NT2/D1 (cell line): ENCODE data around the gene TSG101.

Source experiments
- DNase-seq: peaks from one replicate; pipeline ENCODE4 v3.0.0-alpha.2; 2011; ENCODE audit warnings: low read depth, low spot score
- H3K27me3 ChIP-seq: 2 replicates; pipeline ENCODE4 v1.6.0; 2011; ENCODE audit warnings: mild to moderate bottlenecking; ENCODE audit not compliant: insufficient read length, insufficient read depth
- H3K36me3 ChIP-seq: 2 replicates; pipeline ENCODE4 v1.6.1; 2011; ENCODE audit warnings: mild to moderate bottlenecking, low read length, mixed read lengths; ENCODE audit not compliant: insufficient read depth, insufficient read length
- H3K4me1 ChIP-seq: 2 replicates; pipeline ENCODE4 v1.5.1; 2011; ENCODE audit not compliant: insufficient read depth, insufficient read length
- H3K4me3 ChIP-seq: 2 replicates; pipeline ENCODE4 v1.5.1; 2011; ENCODE audit warnings: low read depth; ENCODE audit not compliant: insufficient read length
- H3K9ac ChIP-seq: 2 replicates; pipeline ENCODE4 v1.6.0; 2011; ENCODE audit warnings: low read depth; ENCODE audit not compliant: insufficient read length
- H3K9me3 ChIP-seq: 2 replicates; pipeline ENCODE4 v1.5.1; 2011; ENCODE audit warnings: mild to moderate bottlenecking, low read length; ENCODE audit not compliant: insufficient read depth
- SUZ12 ChIP-seq: IDR thresholded peaks from 2 replicates; pipeline ENCODE4 v1.6.1; 2011; ENCODE audit not compliant: insufficient read length, insufficient read depth; ENCODE audit errors: extremely low read depth
- YY1 ChIP-seq: IDR thresholded peaks from 2 replicates; pipeline ENCODE4 v1.6.1; 2011; ENCODE audit not compliant: insufficient read length, insufficient read depth
- ZNF274 ChIP-seq: IDR thresholded peaks from 2 replicates; pipeline ENCODE4 v1.6.1; 2011; ENCODE audit warnings: mild to moderate bottlenecking, low read depth, low read length

Gene TSG101

GRCh38 chr11:18455686-18456372 lies 70.9 kb downstream of the TSG101 start, which contains the start of gene LDHAL6A:
Gene LDHAL6A (plus strand): TSS chr11:18455856. CDS start chr11:18456681, 825 bp downstream.
- no peak for DNase-seq
- Histone ChIP-seq H3K4me1 (no peaks in the 10 kb centered on the region), H3K9me3 (no peaks in the 10 kb centered on the region)

DNA sequence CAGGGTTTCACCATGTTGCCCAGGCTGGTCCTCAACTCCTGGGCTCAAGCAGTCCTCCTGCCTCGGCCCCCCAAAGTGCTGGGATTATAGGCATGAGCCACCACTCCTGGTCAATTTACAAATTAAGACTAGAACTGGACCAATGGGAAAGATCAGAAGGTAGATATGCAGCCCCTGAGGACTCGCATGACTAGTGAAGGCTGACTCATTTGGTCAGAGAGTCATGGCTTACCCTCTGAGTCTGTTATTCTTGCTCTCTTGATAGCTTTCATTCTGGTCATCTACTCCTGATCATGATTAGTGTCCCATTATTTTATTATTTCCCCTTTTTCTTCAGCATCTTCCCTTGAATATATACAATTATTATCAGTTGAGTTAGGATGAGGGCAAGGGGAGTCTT lies 73.8 kb downstream of the TSG101 start:
- DNase-seq: no peak
- Histone ChIP-seq H3K4me1 (no peaks in the 10 kb centered on the region), H3K27me3 (no peaks in the 10 kb centered on the region), H3K9me3 (no peaks in the 10 kb centered on the region), H3K36me3 (no peaks in the 10 kb centered on the region), H3K9ac (no peak overlapping the region), H3K4me3 (no peak overlapping the region)
- TF ChIP-seq YY1 (no peak), SUZ12 (no peak), ZNF274 (no peak)

More at GRCh38 chr11:18455686-18456372, 70.9 kb downstream of the TSG101 start, which contains the start of gene LDHAL6A:
- TF ChIP-seq YY1 (no peak), SUZ12 (no peak), ZNF274 (no peak)
- H3K9ac ChIP-seq: no peak within 1 kb of the TSS
- H3K4me3 ChIP-seq: no peak within 1 kb of the TSS
- no peaks in the 10 kb centered on the region for H3K27me3 ChIP-seq
- H3K36me3 ChIP-seq: no peaks in the 10 kb centered on the region

GRCh38 chr11:18449251-18449650 lies 77.5 kb downstream of the TSG101 start:
- H3K27me3 ChIP-seq: no peaks in the 10 kb centered on the region

DNA sequence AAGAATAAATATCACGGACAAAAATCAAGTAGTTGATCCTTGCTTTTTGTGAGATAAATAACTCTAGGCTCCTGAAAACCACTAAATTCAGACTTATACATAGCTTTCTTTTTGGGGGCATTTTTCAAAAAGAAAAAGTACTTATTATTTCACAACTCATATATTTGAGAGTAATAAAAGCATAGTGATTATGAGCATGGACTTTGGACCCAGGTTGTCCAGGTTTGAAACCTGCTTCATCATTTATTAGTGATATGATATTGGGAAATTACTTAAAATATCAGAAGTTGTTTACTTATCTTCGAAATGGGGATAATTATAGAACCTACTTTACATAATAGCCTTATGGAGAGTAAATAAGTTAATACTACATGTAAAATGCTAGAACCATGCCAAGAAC lies 88.1 kb downstream of the TSG101 start:
- Histone ChIP-seq H3K9me3 (no peaks in the 10 kb centered on the region), H3K4me3 (no peak overlapping the region), H3K9ac (no peak overlapping the region), H3K27me3 (no peaks in the 10 kb centered on the region), H3K4me1 (no peaks in the 10 kb centered on the region), H3K36me3 (no peaks in the 10 kb centered on the region)
- TF ChIP-seq SUZ12 (no peak), YY1 (no peak), ZNF274 (no peak)
- DNase-seq: no peak

More at GRCh38 chr11:18449251-18449650, 77.5 kb downstream of the TSG101 start:
- Histone ChIP-seq H3K9ac (no peak overlapping the region), H3K4me1 (no peaks in the 10 kb centered on the region), H3K36me3 (no peaks in the 10 kb centered on the region), H3K4me3 (no peak overlapping the region), H3K9me3 (no peaks in the 10 kb centered on the region)
- DNase-seq: no peak
- no peak for TF ChIP-seq YY1
- TF ChIP-seq ZNF274: no peak
- no peak for TF ChIP-seq SUZ12
